Measurements from ENCODE around the gene NKX1-1.

The NKX1-1 gene

DNA sequence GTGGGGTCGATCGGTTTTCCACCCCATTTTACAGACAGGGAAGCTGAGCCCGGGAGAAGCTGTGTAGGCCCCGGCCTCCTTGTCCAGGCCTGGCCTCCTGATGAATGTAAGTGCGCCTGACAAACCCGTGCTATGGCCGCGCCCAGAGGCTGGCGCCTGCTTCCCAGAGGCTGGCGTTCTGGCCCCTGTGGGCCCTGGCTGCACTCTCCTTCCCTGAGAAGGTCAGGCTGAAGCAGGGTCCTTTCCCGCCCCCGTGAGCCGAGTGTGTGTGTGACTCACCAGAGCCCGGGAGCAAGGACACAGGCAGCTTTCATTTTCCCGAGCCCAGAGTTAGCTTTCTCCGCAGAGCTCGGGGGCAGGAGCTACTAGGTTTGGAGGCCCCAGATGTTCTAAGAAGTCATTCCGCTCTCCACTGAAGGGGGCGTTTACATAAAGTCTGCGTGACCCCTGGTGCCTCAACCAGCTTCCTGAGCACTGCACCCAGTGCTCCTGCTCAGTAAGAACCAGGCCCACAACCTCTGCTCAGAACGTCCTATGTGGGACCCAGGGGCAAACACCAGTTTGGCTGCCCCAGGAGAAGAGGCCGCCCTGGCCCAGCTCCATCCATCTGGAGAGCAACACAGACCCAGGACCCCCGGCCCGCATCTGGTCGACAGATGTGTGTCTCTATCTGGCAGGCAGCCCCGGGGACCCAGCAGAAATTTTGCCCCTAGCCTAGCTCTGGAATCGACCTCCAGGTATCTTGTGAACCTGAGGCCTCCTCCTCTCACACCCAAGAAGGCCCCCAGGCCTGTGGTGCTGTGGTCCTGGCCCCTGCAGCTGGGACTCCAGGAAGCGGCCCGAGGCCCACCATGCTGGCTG, 45.6 kb downstream of the NKX1-1 start:
- DNase-seq (ENCODE audit: low read depth in 3 of 3): no peak

DNA sequence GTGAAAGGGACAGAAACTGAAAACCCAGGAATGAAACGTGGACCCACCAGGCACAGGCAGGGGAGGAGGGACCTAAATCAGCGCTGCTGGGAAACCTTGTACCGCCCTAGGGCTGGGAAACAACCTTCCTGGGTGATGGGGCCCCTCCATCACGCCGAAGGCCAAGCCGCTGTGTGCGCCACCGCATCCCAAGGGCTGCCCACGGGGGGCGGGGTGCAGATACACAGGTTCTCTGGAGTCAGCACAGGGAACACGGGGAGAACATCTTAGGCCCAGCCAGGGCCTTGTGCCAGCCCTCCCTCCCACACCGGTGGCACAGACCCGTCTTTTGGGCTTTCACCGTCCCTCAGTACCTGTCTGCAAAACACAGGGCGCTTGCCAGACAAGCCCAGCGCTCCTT, 46.3 kb downstream of the NKX1-1 start:
- DNase-seq (ENCODE audit: low read depth in 3 of 3): no peak

DNA sequence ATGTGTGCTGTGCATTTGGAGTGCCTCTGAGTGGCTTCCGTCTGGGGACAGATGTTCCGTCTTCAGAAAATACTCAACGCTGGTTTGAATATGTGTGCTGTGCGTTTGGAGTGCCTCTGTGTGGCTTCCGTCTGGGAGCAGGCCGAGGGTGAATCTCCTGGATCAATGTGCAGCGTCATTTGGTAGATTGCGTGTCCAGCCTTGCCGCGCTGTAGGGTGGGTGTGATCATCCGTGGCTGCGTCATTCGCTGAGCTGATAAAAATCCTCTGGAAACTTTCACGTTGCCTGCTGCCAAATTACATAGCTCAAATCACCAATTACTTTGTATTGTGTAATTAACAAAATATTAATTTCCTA, 47.1 kb downstream of the NKX1-1 start:
- DNase-seq (ENCODE audit: low read depth in 3 of 3): no peak

GRCh38 chr4:1358421-1359143, 47.7 kb downstream of the NKX1-1 start:
- DNase-seq (ENCODE audit: low read depth in 3 of 3): no peak

GRCh38 chr4:1357356-1358248, 48.6 kb downstream of the NKX1-1 start:
- no peak for DNase-seq (ENCODE audit: low read depth in 3 of 3)

GRCh38 chr4:1356181-1356998, 49.9 kb downstream of the NKX1-1 start:
- DNase-seq (ENCODE audit: low read depth in 3 of 3): peak; percentile 16 to 30 (median 19)

- DNase-seq (ENCODE audit: low read depth in 3 of 3): no peak
Observed at GRCh38 chr4:1355378-1355777, 50.9 kb downstream of the NKX1-1 start.

- DNase-seq (ENCODE audit: low read depth in 3 of 3): no peak
Observed at GRCh38 chr4:1354983-1355275, 51.3 kb downstream of the NKX1-1 start.

DNA sequence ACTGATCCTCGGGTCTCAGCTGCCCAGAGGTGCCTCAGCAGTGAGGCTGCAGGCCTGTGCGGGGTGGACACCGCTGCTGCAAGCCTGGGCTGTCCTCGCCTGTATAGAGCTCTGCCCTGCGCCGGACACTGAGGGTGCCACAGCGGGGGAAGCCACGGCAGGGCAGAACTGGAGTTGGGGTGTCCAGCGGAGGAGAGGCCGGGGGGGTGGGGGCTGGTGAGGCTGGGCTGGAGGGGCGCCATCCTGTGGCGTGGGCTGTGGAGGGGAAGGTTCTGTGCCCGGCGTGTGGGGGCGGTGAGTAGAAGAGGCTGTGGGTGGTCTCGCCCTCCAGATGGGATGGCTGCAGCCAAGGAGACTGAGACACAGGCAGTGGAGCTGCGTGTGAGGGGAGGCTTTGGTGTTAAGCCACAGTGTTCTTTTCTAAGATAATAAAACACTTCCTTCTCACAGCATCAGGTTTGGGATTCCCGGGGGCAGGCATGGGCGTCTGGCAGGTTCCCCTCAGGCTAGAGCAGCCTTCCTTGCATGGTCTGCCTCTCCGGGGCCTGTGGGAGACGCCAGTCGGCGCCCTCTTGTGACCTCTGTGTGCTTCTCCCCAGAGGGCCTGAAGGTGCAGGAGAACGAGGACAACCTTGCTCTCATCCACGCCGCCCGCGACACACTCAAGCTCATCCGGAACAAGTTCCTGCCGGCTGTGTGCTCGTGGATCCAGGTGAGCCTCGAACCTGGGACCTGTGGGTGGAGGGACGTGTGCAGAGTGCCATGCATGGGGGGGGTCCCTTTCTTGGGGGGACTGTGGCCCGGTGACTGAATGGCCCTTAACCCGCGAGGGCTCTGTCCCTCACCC, 51.9 kb downstream of the NKX1-1 start:
- DNase-seq (ENCODE audit: low read depth in 3 of 3): no peak

GRCh38 chr4:1353186-1354055, 52.8 kb downstream of the NKX1-1 start:
- DNase-seq (ENCODE audit: low read depth in 3 of 3): no peak
